Neural cell (in vitro differentiated cells): ENCODE results near the gene OSBPL5.

ENCODE experiments used
- CTCF ChIP-seq: fragments of 450-650 bp; IDR thresholded peaks from 2 replicates; pipeline ENCODE4 v1.5.1; 2014; ENCODE audit warnings: antibody characterized with exemption, mild to moderate bottlenecking, moderate library complexity; ENCODE audit not compliant: poor library complexity, severe bottlenecking
- EP300 ChIP-seq: fragments of 450-650 bp; conservative IDR thresholded peaks from 2 replicates; pipeline ENCODE4 v1.6.1; 2014; ENCODE audit warnings: antibody characterized with exemption, mild to moderate bottlenecking, moderate library complexity; ENCODE audit not compliant: poor library complexity, severe bottlenecking
- EZH2 ChIP-seq: fragments of 200-600, 300-800 bp; shearing (Covaris generic), sonication (generic); IDR thresholded peaks from 2 replicates; pipeline ENCODE4 v1.6.1; 2014; ENCODE audit warnings: antibody characterized with exemption, low read length, borderline replicate concordance, mild to moderate bottlenecking; ENCODE audit not compliant: insufficient read depth, poor library complexity, severe bottlenecking
- MXI1 ChIP-seq: fragments of 450-650 bp; conservative IDR thresholded peaks from 2 replicates; pipeline ENCODE4 v1.6.1; 2014; ENCODE audit warnings: antibody characterized with exemption, mild to moderate bottlenecking; ENCODE audit not compliant: poor library complexity, severe bottlenecking
- POLR2AphosphoS5 ChIP-seq: IDR thresholded peaks from 2 replicates; pipeline ENCODE4 v1.6.1; 2012
- RAD21 ChIP-seq: fragments of 450-650 bp; conservative IDR thresholded peaks from 2 replicates; pipeline ENCODE4 v1.6.1; 2014; ENCODE audit warnings: antibody characterized with exemption, mild to moderate bottlenecking, moderate library complexity
- SMC3 ChIP-seq: fragments of 450-650 bp; conservative IDR thresholded peaks from 2 replicates; pipeline ENCODE4 v1.6.1; 2014; ENCODE audit warnings: antibody characterized with exemption, mild to moderate bottlenecking, moderate library complexity; ENCODE audit not compliant: poor library complexity
- TAF1 ChIP-seq: IDR thresholded peaks from 2 replicates; pipeline ENCODE4 v1.6.1; 2012; ENCODE audit warnings: low read depth

DNA sequence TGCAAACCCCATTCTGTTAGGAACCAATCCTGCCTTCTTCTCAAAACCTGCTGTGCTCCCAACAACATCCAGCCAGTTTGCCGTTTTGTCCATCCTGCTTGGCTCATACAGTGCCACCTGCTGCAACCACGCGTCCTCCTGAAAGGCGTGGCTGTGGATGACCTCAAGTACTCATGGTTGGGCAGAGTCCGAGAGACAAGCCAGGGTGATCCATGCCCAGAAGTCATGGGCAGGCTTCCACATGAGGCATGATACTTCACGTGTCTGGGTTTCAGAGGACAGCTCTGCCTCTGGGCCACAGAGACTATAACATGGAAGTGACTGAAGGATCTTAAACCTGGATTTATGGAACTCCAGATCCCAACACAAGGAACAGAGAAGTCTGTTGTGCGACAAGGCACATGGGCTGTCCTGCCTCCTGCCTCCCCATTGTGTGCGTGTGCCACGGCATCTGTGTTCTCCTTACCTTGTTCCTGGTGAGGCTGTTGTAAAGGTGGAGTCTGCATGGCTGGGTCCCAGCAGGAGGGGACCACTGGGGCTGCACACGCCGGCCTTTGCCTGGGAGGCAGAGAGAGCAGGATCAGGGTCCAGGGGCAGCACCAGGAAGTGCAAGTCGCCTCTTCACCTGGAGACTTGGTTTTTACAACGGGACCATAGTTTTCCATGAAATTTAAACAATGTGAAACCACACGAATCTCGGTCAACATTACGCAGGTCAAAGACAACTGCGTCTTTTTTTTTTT, 123.2 kb downstream of the OSBPL5 start:
- TF ChIP-seq CTCF (no peak), MXI1 (no peak), POLR2AphosphoS5 (no peak), RAD21 (no peak), EZH2 (no peak), EP300 (no peak), SMC3 (no peak), TAF1 (no peak)
